ENCODE data around the gene RING1.

The RING1 gene

GRCh38 chr6:33208091-33208967 lies at the start of gene RING1:
TSS of gene RING1 (plus strand) at chr6:33208500. CDS start at chr6:33208823, 323 bp downstream.
- DNase-seq = peak; percentile 79 to 83

GRCh38 chr6:33160096-33160495 lies 48.2 kb upstream of the RING1 start:
- no peak for DNase-seq

- DNase-seq = no peak
These were observed 47.5 kb upstream of the RING1 start for GRCh38 chr6:33160728-33161344.

GRCh38 chr6:33161354-33162331 lies 46.7 kb upstream of the RING1 start:
- DNase-seq = peak; percentile 84 to 86

GRCh38 chr6:33163540-33163939 lies 44.8 kb upstream of the RING1 start:
- no peak for DNase-seq

- DNase-seq = no peak
These were observed 44.1 kb upstream of the RING1 start for GRCh38 chr6:33164176-33164575.

GRCh38 chr6:33164665-33165373 lies 43.5 kb upstream of the RING1 start:
- no peak for DNase-seq

GRCh38 chr6:33165581-33166258 lies 42.6 kb upstream of the RING1 start:
- DNase-seq = no peak

- DNase-seq = no peak
These were observed 41.9 kb upstream of the RING1 start for GRCh38 chr6:33166363-33166762.

- DNase-seq = no peak
These were observed 41.5 kb upstream of the RING1 start for GRCh38 chr6:33166811-33167210.

GRCh38 chr6:33167374-33168283 lies 40.7 kb upstream of the RING1 start:
- DNase-seq = no peak

- no peak for DNase-seq
These were observed 40.1 kb upstream of the RING1 start for GRCh38 chr6:33168284-33168601.

- no peak for DNase-seq
These were observed 39.7 kb upstream of the RING1 start for GRCh38 chr6:33168639-33169038.

- DNase-seq = no peak
These were observed 38.8 kb upstream of the RING1 start for GRCh38 chr6:33169291-33170175.

GRCh38 chr6:33170176-33171015 lies 37.9 kb upstream of the RING1 start:
- DNase-seq = no peak

- DNase-seq = no peak
These were observed 37.1 kb upstream of the RING1 start for GRCh38 chr6:33171016-33171879.

GRCh38 chr6:33171880-33172687 lies 36.2 kb upstream of the RING1 start:
- DNase-seq = no peak
